Endothelial cell of umbilical vein (primary cell): ENCODE data around the gene SLC25A41. TPM values are rescaled to one million over a fixed set of nuclear protein-coding genes. Genes with fewer than 3 reads are reported as not detected.

Source experiments
- BruUV-seq: library from RNA; stranded (reverse); fragments of 400-500 nt; replicated peaks from 2 replicates; lab custom pipeline; 2021; lab: Mats Ljungman, UMichigan
- CTCF ChIA-PET: fragments of 300-600, 350-600 bp; sonication (Branson Sonifier 250); formaldehyde crosslinking; loops from one replicate; lab custom pipeline; 2021; ENCODE audit warnings: antibody characterized with exemption, inconsistent platforms; lab: Charles Lee
- POLR2A ChIA-PET: fragments of 300-600, 350-600 bp; sonication (Branson Sonifier 250); formaldehyde crosslinking; loops from one replicate; lab custom pipeline; 2021; ENCODE audit warnings: antibody characterized with exemption, inconsistent platforms; lab: Charles Lee
- DNase-seq: peaks from one replicate; pipeline ENCODE4 v3.0.0-alpha.2; 2011; ENCODE audit warnings: low read depth, low spot score
- FAIRE-seq: peaks from 2 replicates; lab custom pipeline; 2011; peaks lifted over from hg19 to GRCh38; lab: Jason Lieb, UNC
- H2AFZ ChIP-seq: 2 replicates; pipeline ENCODE4 v1.6.0; 2012; ENCODE audit warnings: low read depth, low read length, control low read depth, inconsistent platforms
- H3K27ac ChIP-seq: 2 replicates; pipeline ENCODE4 v1.5.1; 2011; ENCODE audit warnings: low read depth, mild to moderate bottlenecking, control low read depth, low read length, moderate library complexity; ENCODE audit not compliant: insufficient read depth
- H3K27me3 ChIP-seq, 2 experiments: 2 replicates each; pipeline versions ENCODE4 v1.6.0 to v1.6.1; 2011; ENCODE audit warnings: low read length in 2 of 2, mixed read lengths in 1 of 2; ENCODE audit not compliant: control insufficient read depth in 2 of 2, insufficient read depth in 2 of 2
- H3K36me3 ChIP-seq, 2 experiments: 2 replicates in 1 of 2; 3 replicates in 1 of 2; pipeline ENCODE4 v1.5.1; 2011; ENCODE audit warnings: low read length in 2 of 2, mild to moderate bottlenecking in 1 of 2, moderate library complexity in 1 of 2; ENCODE audit not compliant: control insufficient read depth in 2 of 2, insufficient read depth in 2 of 2; ENCODE audit errors: extremely low read depth in 1 of 2
- H3K4me1 ChIP-seq: 3 replicates; pipeline ENCODE4 v1.5.1; 2011; ENCODE audit warnings: mild to moderate bottlenecking, low read length; ENCODE audit not compliant: control insufficient read depth, insufficient read depth; ENCODE audit errors: extremely low read depth
- H3K4me2 ChIP-seq: 2 replicates; pipeline ENCODE4 v1.6.1; 2011; ENCODE audit warnings: low read length, control low read depth, mixed read lengths; ENCODE audit not compliant: insufficient read depth
- H3K4me3 ChIP-seq, 3 experiments: fragments of 200-600 bp in 1 of 3; sonication (generic), shearing (Covaris generic) in 1 of 3; replicated peaks in 1 of 3; 2 replicates each; pipeline ENCODE4 v1.5.1; 2011 to 2016; ENCODE audit warnings: control low read depth in 3 of 3, low read length in 3 of 3, mild to moderate bottlenecking in 2 of 3, inconsistent platforms in 1 of 3, low read depth in 1 of 3, moderate library complexity in 1 of 3; ENCODE audit not compliant: insufficient read depth in 1 of 3
- H3K79me2 ChIP-seq: 2 replicates; pipeline ENCODE4 v1.6.0; 2012; ENCODE audit warnings: low read length, inconsistent platforms; ENCODE audit not compliant: control insufficient read depth, insufficient read depth
- H3K9ac ChIP-seq: replicated peaks from 2 replicates; pipeline ENCODE3; 2011; ENCODE audit warnings: low read length, control low read depth; ENCODE audit not compliant: insufficient read depth; ENCODE audit errors: extremely low read depth
- H3K9me1 ChIP-seq: replicated peaks from 3 replicates; pipeline ENCODE4 v1.6.0; 2011; ENCODE audit warnings: mild to moderate bottlenecking, low read length; ENCODE audit not compliant: control insufficient read depth, insufficient read depth; ENCODE audit errors: extremely low read depth
- H3K9me3 ChIP-seq: replicated peaks from 2 replicates; pipeline ENCODE4 v1.5.1; 2012; ENCODE audit warnings: low read length, inconsistent platforms; ENCODE audit not compliant: control insufficient read depth, insufficient read depth
- H4K20me1 ChIP-seq: replicated peaks from 2 replicates; pipeline ENCODE3; 2011; ENCODE audit warnings: mild to moderate bottlenecking, low read length; ENCODE audit not compliant: control insufficient read depth, insufficient read depth; ENCODE audit errors: extremely low read depth
- EZH2 ChIP-seq: IDR thresholded peaks from 2 replicates; pipeline ENCODE4 v1.6.1; 2012; ENCODE audit warnings: borderline replicate concordance, low read depth, mild to moderate bottlenecking, moderate library complexity, low read length, inconsistent platforms; ENCODE audit not compliant: severe bottlenecking
- FOS ChIP-seq: IDR thresholded peaks from 2 replicates; pipeline ENCODE4 v1.6.1; 2011; ENCODE audit warnings: mild to moderate bottlenecking, low read length, moderate library complexity, borderline replicate concordance; ENCODE audit not compliant: insufficient read depth
- GATA2 ChIP-seq: IDR thresholded peaks from 2 replicates; pipeline ENCODE4 v1.7.0; 2011; ENCODE audit warnings: low read depth, mild to moderate bottlenecking, moderate library complexity, mixed read lengths, low read length; ENCODE audit not compliant: insufficient read length, insufficient read depth
- JUN ChIP-seq: IDR thresholded peaks from 2 replicates; pipeline ENCODE4 v1.6.1; 2011; ENCODE audit warnings: borderline replicate concordance, low read depth; ENCODE audit not compliant: insufficient read length, insufficient read depth
- MYC ChIP-seq: IDR thresholded peaks from one replicate; pipeline ENCODE4 v1.6.1; 2011; ENCODE audit warnings: mild to moderate bottlenecking, low read depth, low read length
- POLR2A ChIP-seq: IDR thresholded peaks from 2 replicates; pipeline ENCODE4 v1.6.1; 2012; ENCODE audit warnings: low read depth, mild to moderate bottlenecking, control low read depth, low read length
- POLR2AphosphoS5 ChIP-seq: IDR thresholded peaks from 2 replicates; pipeline ENCODE4 v1.6.1; 2012; ENCODE audit warnings: low read depth, mild to moderate bottlenecking, control low read depth, low read length, moderate library complexity; ENCODE audit not compliant: insufficient read depth
- dilution Hi-C: fragments of 300-500 bp; cut with MboI; formaldehyde crosslinking; loops from one replicate; pipeline ENCODE4 v1.15.0; 2019; ENCODE audit warnings: low sequenced_read_pairs; ENCODE audit not compliant: extremely low pct_ligation_motif_present
- intact Hi-C: fragments of 100-400 bp; cut with micrococcal nuclease; formaldehyde crosslinking; loops from one replicate; pipeline ENCODE4 v1.10.0; 2022
- microRNA-seq: library from miRNA; unstranded; fragments of <30 nt; microRNA quantifications from one replicate; pipeline ENCODE4 v1.2.0, GENCODE V29; 2021; ENCODE audit warnings: borderline number of aligned reads, borderline replicate concordance
- polyA plus RNA-seq, 4 experiments: library from polyadenylated mRNA; depleted of rRNA in 3 of 4; stranded (reverse) in 3 of 4; unstranded in 1 of 4; fragments of >200 nt; gene quantifications; 2 replicates each; pipeline versions ENCODE4 v1.2.1 to v1.2.3, GENCODE V29; 2011 to 2012; ENCODE audit warnings: missing spikeins in 1 of 4
- small RNA-seq: library from RNA; depleted of rRNA; stranded (forward); fragments of <200 nt; gene quantifications from one replicate; pipeline ENCODE3, GENCODE V24; 2012; ENCODE audit warnings: low replicate concordance, low read depth; ENCODE audit not compliant: insufficient read depth, insufficient read length
- total RNA-seq: library from RNA; stranded (reverse); gene quantifications from 2 replicates; pipeline ENCODE4 v1.2.3, GENCODE V29; 2021
- TF ChIP-seq, protein P1 (sequence below): IDR thresholded peaks from 2 replicates; pipeline ENCODE4 v1.6.1; 2011; ENCODE audit not compliant: insufficient read depth, insufficient read length
- TF ChIP-seq, protein P2 (sequence below), 2 donors: IDR thresholded peaks; 1 replicate in 1 of 2; 2 replicates in 1 of 2; pipeline ENCODE4 v1.5.1; 2011; ENCODE audit warnings: low read length in 2 of 2, mild to moderate bottlenecking in 2 of 2, moderate library complexity in 2 of 2, control low read depth in 1 of 2, inconsistent platforms in 1 of 2, low read depth in 1 of 2; ENCODE audit not compliant: insufficient read depth in 1 of 2; ENCODE audit errors: extremely low read depth in 1 of 2

SLC25A41 gene
- total and polyA plus RNA-seq, 2 donors (not counting 3 experiments of a cell fraction or from before 2014, with no cell fraction given), result 0.21 TPM; not detected in 1

DNA sequence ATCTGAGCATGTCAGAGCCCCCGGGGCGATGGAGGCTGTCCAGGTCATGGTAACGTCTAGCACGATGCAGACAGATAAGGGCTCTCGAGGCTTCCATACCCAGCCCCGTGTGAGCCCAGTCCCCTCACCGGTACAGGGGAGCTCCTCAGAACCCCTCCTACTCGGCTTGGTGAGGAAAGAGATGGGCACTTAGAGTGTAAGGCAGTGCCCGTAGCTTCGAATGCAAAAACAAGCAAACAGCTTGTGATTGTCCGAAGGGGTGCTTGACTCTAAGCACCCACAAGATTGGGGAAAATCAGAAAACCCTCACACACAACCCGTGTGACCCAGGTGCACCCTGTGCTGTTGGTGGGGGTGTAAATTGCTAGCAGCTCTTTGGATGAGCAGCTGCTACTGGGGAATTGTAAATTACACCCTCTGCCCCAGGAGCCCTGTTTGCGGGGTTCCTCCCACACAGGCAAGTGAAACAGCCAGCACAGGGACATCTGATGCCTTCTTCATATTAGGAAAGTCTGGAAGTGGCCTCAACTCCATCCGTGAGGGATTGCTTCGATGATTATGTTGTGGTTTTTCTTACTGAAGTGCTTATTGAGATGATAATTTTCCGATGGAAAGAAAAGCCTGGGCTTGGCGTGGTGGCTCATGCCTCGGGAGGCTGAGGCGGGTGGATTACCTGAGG is 56.9 kb downstream of the SLC25A41 start:
- no peaks in the 10 kb centered on the region for H3K9me3 ChIP-seq
- H3K4me1 ChIP-seq, result peaks cover 2% of the 10 kb centered on the region
- TF ChIP-seq GATA2 (no peak), POLR2AphosphoS5 (no peak), MYC (no peak), FOS (no peak), EZH2 (no peak), POLR2A (no peak), JUN (no peak)
- TF ChIP-seq, protein P1, sequence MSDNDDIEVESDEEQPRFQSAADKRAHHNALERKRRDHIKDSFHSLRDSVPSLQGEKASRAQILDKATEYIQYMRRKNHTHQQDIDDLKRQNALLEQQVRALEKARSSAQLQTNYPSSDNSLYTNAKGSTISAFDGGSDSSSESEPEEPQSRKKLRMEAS, result no peak
- TF ChIP-seq, protein P2, sequence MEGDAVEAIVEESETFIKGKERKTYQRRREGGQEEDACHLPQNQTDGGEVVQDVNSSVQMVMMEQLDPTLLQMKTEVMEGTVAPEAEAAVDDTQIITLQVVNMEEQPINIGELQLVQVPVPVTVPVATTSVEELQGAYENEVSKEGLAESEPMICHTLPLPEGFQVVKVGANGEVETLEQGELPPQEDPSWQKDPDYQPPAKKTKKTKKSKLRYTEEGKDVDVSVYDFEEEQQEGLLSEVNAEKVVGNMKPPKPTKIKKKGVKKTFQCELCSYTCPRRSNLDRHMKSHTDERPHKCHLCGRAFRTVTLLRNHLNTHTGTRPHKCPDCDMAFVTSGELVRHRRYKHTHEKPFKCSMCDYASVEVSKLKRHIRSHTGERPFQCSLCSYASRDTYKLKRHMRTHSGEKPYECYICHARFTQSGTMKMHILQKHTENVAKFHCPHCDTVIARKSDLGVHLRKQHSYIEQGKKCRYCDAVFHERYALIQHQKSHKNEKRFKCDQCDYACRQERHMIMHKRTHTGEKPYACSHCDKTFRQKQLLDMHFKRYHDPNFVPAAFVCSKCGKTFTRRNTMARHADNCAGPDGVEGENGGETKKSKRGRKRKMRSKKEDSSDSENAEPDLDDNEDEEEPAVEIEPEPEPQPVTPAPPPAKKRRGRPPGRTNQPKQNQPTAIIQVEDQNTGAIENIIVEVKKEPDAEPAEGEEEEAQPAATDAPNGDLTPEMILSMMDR (IDR thresholded peaks at IDR 0.05; ENCODE audit: extremely low read depth in 1 of 2, insufficient read depth in 1 of 2, low read depth in 1 of 2, low read length in 2 of 2), result no peak
- no peak overlapping the region for H3K27ac ChIP-seq
- FAIRE-seq (no peak), DNase-seq (no peak)
- dilution Hi-C loops, result no loop called here
- H4K20me1 ChIP-seq, result no peaks in the 10 kb centered on the region
- no peak overlapping the region for H3K4me3 ChIP-seq
- no peaks in the 10 kb centered on the region for H3K9me1 ChIP-seq
- no peak overlapping the region for H3K9ac ChIP-seq
- ChIA-PET CTCF (interaction anchor here (0.6 kb wide), 1 partner anchor 112 kb away, joined by 4 read pairs; no protein-coding TSS in a partner anchor), POLR2A (no interaction called here)
- no peaks in the 10 kb centered on the region for H3K27me3 ChIP-seq
- BruUV-seq, result no TSS peak
- peaks cover 4 to 23% of the 10 kb centered on the region in 2 experiments for H3K36me3 ChIP-seq
- H3K4me2 ChIP-seq, result no peak overlapping the region
- no peak overlapping the region for H2AFZ ChIP-seq
- H3K79me2 ChIP-seq, result no peaks in the 10 kb centered on the region
- intact Hi-C loops, result no loop called here

Small RNA genes lying within 50 kb of the gene (microRNA-seq; reads per million reads assigned to microRNA genes)
- gene MIR3940 (16.9 reads per million, percentile 33 among the genes with 10 or more reads in this experiment), gene MIR6790 (not detected), gene MIR6885 (not detected)

Small RNA genes lying within 50 kb of the gene (small RNA-seq; reads per million reads assigned to genes)
- gene MIR6790, result not detected
- gene MIR6885, result not detected

Other genes with a start within 250 kb of the SLC25A41 start
- gene MLLT1, start 153.8 kb downstream of the SLC25A41 start, total RNA-seq, result 79.2 and 84.8 TPM in 2 replicates
- 43.9 and 52.9 TPM in 2 replicates for gene MLLT1, start 153.8 kb downstream of the SLC25A41 start, polyA plus RNA-seq
- not detected in 2 replicates for gene ACER1, start 100.2 kb downstream of the SLC25A41 start, total RNA-seq
- 0.04 TPM in 1 of 2 replicates, not detected in the other for gene ACER1, start 100.2 kb downstream of the SLC25A41 start, polyA plus RNA-seq
- 120 and 137 TPM in 2 replicates for gene CLPP, start 72.2 kb downstream of the SLC25A41 start, total RNA-seq
- 314 and 533 TPM in 2 replicates for gene CLPP, start 72.2 kb downstream of the SLC25A41 start, polyA plus RNA-seq
- 48.8 and 50.4 TPM in 2 replicates for gene ALKBH7, start 61.0 kb downstream of the SLC25A41 start, total RNA-seq
- gene ALKBH7, start 61.0 kb downstream of the SLC25A41 start, polyA plus RNA-seq, result 59.4 and 83.2 TPM in 2 replicates
- gene PSPN, start 57.8 kb downstream of the SLC25A41 start, total RNA-seq, result 1.0 and 1.2 TPM in 2 replicates
- 0.73 and 0.84 TPM in 2 replicates for gene PSPN, start 57.8 kb downstream of the SLC25A41 start, polyA plus RNA-seq
- gene GTF2F1, start 40.6 kb downstream of the SLC25A41 start, total RNA-seq, result 56.4 and 58.2 TPM in 2 replicates
- gene GTF2F1, start 40.6 kb downstream of the SLC25A41 start, polyA plus RNA-seq, result 37.7 and 44.8 TPM in 2 replicates
- gene KHSRP, start 9.0 kb downstream of the SLC25A41 start, total RNA-seq, result 367 and 372 TPM in 2 replicates
- 98.0 and 98.3 TPM in 2 replicates for gene KHSRP, start 9.0 kb downstream of the SLC25A41 start, polyA plus RNA-seq
- 33.5 and 37.6 TPM in 2 replicates for gene SLC25A23, start 26.0 kb upstream of the SLC25A41 start, total RNA-seq
- 10.2 and 12.8 TPM in 2 replicates for gene SLC25A23, start 26.0 kb upstream of the SLC25A41 start, polyA plus RNA-seq
- gene CRB3, start 30.5 kb upstream of the SLC25A41 start, total RNA-seq, result not detected in 2 replicates
- not detected in 2 replicates for gene CRB3, start 30.5 kb upstream of the SLC25A41 start, polyA plus RNA-seq
- not detected in 2 replicates for gene DENND1C, start 48.0 kb upstream of the SLC25A41 start, total RNA-seq
- gene DENND1C, start 48.0 kb upstream of the SLC25A41 start, polyA plus RNA-seq, result not detected in 2 replicates
- not detected in 2 replicates for gene TUBB4A, start 68.5 kb upstream of the SLC25A41 start, total RNA-seq
- not detected in 2 replicates for gene TUBB4A, start 68.5 kb upstream of the SLC25A41 start, polyA plus RNA-seq
- 0.53 and 0.72 TPM in 2 replicates for gene TNFSF9, start 97.3 kb upstream of the SLC25A41 start, total RNA-seq
- 0.52 and 0.88 TPM in 2 replicates for gene TNFSF9, start 97.3 kb upstream of the SLC25A41 start, polyA plus RNA-seq
- not detected in 2 replicates for gene CD70, start 157.4 kb upstream of the SLC25A41 start, total RNA-seq
- gene CD70, start 157.4 kb upstream of the SLC25A41 start, polyA plus RNA-seq, result 0.10 TPM in 1 of 2 replicates, not detected in the other
- not detected in 2 replicates for gene TNFSF14, start 236.4 kb upstream of the SLC25A41 start, total RNA-seq
- not detected in 2 replicates for gene TNFSF14, start 236.4 kb upstream of the SLC25A41 start, polyA plus RNA-seq